HL-60 (cell line): ENCODE results near the gene ALLC.

Experiments used
- DNase-seq, 2 experiments: peaks; one replicate each; pipeline ENCODE4 v3.0.0-alpha.2; 2010 to 2020; ENCODE audit warnings: low read depth in 1 of 2, low spot score in 1 of 2
- H3K27ac ChIP-seq: fragments of 250-450 bp; sonication (Bioruptor Pico); replicated peaks from 2 replicates; pipeline ENCODE4 v1.5.1; 2020; ENCODE audit warnings: mild to moderate bottlenecking, moderate library complexity
- H3K27me3 ChIP-seq: fragments of 250-450 bp; sonication (Bioruptor Pico); 2 replicates; pipeline ENCODE4 v1.5.1; 2021; ENCODE audit warnings: mild to moderate bottlenecking, moderate library complexity; ENCODE audit not compliant: insufficient read depth, poor library complexity, severe bottlenecking
- H3K4me3 ChIP-seq: replicated peaks from 2 replicates; pipeline ENCODE4 v1.5.1; 2011; ENCODE audit warnings: mild to moderate bottlenecking, control low read depth, low read length; ENCODE audit not compliant: insufficient read depth
- GABPA ChIP-seq: IDR thresholded peaks from 2 replicates; pipeline ENCODE4 v1.6.1; 2012; ENCODE audit warnings: low read depth
- POLR2AphosphoS5 ChIP-seq: IDR thresholded peaks from 2 replicates; pipeline ENCODE4 v1.6.1; 2012; ENCODE audit warnings: low read depth
- SPI1 ChIP-seq: IDR thresholded peaks from 2 replicates; pipeline ENCODE4 v1.6.1; 2012; ENCODE audit warnings: low read depth, mild to moderate bottlenecking, borderline replicate concordance
- TF ChIP-seq, protein P1 (sequence below): IDR thresholded peaks from one replicate; pipeline ENCODE4 v1.5.1; 2011; ENCODE audit warnings: low read length, control low read depth, inconsistent platforms; ENCODE audit not compliant: insufficient read depth
- TF ChIP-seq, protein P2 (sequence below): IDR thresholded peaks from 2 replicates; pipeline ENCODE4 v1.6.1; 2012; ENCODE audit warnings: low read depth; ENCODE audit not compliant: insufficient replicate concordance

ALLC gene

DNA sequence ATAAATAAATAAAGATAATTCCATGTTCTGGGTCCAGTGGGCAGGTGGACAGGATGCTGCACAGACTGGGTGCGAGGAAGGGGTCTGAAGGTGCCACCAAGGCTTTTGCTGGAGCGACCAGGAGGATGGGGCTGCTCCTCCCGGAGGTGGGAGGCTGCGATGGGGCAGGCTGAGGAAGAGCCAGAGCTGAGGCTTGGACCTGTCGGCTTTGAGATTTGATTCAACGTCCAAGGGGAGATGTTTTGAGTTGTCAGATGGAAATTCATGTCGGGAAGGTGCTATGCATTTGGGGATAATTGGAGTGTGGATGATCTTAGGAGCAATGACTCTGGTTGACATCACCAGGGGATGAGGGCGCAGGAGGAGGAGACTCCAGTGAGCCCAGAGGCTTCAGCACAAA lies 11.7 kb downstream of the ALLC start:
- Histone ChIP-seq H3K27me3 (peaks cover 2% of the 10 kb centered on the region), H3K4me3 (no peak overlapping the region), H3K27ac (no peak overlapping the region)
- TF ChIP-seq GABPA (no peak), SPI1 (no peak), POLR2AphosphoS5 (no peak)
- TF ChIP-seq, protein P1, sequence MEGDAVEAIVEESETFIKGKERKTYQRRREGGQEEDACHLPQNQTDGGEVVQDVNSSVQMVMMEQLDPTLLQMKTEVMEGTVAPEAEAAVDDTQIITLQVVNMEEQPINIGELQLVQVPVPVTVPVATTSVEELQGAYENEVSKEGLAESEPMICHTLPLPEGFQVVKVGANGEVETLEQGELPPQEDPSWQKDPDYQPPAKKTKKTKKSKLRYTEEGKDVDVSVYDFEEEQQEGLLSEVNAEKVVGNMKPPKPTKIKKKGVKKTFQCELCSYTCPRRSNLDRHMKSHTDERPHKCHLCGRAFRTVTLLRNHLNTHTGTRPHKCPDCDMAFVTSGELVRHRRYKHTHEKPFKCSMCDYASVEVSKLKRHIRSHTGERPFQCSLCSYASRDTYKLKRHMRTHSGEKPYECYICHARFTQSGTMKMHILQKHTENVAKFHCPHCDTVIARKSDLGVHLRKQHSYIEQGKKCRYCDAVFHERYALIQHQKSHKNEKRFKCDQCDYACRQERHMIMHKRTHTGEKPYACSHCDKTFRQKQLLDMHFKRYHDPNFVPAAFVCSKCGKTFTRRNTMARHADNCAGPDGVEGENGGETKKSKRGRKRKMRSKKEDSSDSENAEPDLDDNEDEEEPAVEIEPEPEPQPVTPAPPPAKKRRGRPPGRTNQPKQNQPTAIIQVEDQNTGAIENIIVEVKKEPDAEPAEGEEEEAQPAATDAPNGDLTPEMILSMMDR: no peak
- TF ChIP-seq, protein P2, sequence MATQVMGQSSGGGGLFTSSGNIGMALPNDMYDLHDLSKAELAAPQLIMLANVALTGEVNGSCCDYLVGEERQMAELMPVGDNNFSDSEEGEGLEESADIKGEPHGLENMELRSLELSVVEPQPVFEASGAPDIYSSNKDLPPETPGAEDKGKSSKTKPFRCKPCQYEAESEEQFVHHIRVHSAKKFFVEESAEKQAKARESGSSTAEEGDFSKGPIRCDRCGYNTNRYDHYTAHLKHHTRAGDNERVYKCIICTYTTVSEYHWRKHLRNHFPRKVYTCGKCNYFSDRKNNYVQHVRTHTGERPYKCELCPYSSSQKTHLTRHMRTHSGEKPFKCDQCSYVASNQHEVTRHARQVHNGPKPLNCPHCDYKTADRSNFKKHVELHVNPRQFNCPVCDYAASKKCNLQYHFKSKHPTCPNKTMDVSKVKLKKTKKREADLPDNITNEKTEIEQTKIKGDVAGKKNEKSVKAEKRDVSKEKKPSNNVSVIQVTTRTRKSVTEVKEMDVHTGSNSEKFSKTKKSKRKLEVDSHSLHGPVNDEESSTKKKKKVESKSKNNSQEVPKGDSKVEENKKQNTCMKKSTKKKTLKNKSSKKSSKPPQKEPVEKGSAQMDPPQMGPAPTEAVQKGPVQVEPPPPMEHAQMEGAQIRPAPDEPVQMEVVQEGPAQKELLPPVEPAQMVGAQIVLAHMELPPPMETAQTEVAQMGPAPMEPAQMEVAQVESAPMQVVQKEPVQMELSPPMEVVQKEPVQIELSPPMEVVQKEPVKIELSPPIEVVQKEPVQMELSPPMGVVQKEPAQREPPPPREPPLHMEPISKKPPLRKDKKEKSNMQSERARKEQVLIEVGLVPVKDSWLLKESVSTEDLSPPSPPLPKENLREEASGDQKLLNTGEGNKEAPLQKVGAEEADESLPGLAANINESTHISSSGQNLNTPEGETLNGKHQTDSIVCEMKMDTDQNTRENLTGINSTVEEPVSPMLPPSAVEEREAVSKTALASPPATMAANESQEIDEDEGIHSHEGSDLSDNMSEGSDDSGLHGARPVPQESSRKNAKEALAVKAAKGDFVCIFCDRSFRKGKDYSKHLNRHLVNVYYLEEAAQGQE: no peak
- no peak for DNase-seq

DNA sequence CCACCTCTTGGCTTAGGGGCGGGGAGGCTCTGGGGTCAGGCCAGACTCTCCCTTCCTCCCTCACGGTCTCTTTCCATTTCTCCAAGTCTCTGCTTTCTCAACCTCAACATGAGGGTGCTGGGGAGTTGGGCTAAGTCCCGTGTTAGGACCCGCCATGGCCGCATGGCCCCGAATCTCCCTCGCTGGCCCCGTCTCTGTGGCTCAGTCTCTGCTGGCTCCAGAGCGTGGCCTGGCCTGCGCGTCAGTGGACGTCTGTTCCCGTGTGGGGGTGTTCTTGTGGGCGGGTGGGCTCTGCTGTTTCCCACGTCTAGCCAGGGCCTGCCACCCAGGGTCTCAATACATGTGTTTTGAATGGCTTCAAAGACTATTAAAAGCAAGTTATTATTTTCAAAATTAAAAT lies 12.4 kb downstream of the ALLC start:
- H3K27me3 ChIP-seq: peaks cover 2% of the 10 kb centered on the region
- no peak overlapping the region for H3K27ac ChIP-seq
- no peak for DNase-seq
- TF ChIP-seq, protein P2: no peak
- TF ChIP-seq, protein P1: no peak
- TF ChIP-seq POLR2AphosphoS5 (no peak), SPI1 (no peak), GABPA (no peak)
- H3K4me3 ChIP-seq: no peak overlapping the region

DNA sequence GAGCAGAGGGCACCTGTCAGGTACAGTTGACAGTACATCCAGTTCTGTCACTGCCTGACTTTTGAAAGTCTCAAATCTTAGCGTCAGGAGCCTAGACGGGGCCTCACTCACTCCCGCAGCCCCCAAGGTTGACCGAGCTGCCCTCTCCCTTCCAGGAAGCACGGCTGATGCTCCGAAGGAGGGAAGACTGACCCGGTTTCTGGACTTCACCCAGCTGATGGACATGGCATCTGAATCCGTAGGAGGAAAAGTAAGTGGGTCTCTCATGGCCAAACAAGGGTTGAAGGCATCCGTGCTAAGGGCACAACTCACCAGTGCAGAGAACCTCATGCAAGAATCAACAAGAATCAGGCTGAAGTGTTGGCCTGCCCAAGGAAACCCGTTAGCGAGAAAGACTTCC lies 12.9 kb downstream of the ALLC start:
- peaks cover 2% of the 10 kb centered on the region for H3K27me3 ChIP-seq
- TF ChIP-seq, protein P2: no peak
- TF ChIP-seq, protein P1: no peak
- no peak for TF ChIP-seq SPI1
- TF ChIP-seq GABPA: no peak
- TF ChIP-seq POLR2AphosphoS5: no peak
- H3K27ac ChIP-seq: no peak overlapping the region
- H3K4me3 ChIP-seq: no peak overlapping the region
- no peak for DNase-seq
